SK-N-SH treated with all-trans-retinoic acid at 6 μM for 48 hours (cell line): Measurements from ENCODE around the gene NTM.

Experiments
- ARNTL ChIP-seq: fragments of 450-650 bp; formaldehyde crosslinking; IDR thresholded peaks from 2 replicates; pipeline ENCODE4 v1.5.0; 2020; ENCODE audit warnings: low read depth, mild to moderate bottlenecking, moderate library complexity, borderline replicate concordance
- BACH2 ChIP-seq: fragments of 250-450 bp; sonication (Bioruptor Pico); IDR thresholded peaks from 2 replicates; pipeline ENCODE4 v1.9.0; 2021; ENCODE audit warnings: mild to moderate bottlenecking, borderline replicate concordance
- CREB5 ChIP-seq: fragments of 250-450 bp; sonication (Bioruptor Pico); IDR thresholded peaks from 2 replicates; pipeline ENCODE4 v1.5.1; 2020; ENCODE audit warnings: low read depth, mild to moderate bottlenecking, moderate library complexity
- CSRNP3 ChIP-seq: fragments of 250-450 bp; sonication (Bioruptor Pico); IDR thresholded peaks from 2 replicates; pipeline ENCODE4 v1.5.1; 2021; ENCODE audit warnings: mild to moderate bottlenecking, moderate library complexity
- GLIS3 ChIP-seq: fragments of 250-450 bp; sonication (Bioruptor Pico); IDR thresholded peaks from 2 replicates; pipeline ENCODE4 v1.5.0; 2020; ENCODE audit warnings: mild to moderate bottlenecking, moderate library complexity
- PATZ1 ChIP-seq: fragments of 250-450 bp; sonication (Bioruptor Pico); IDR thresholded peaks from 2 replicates; pipeline ENCODE4 v1.8.0; 2020; ENCODE audit warnings: mild to moderate bottlenecking, moderate library complexity, borderline replicate concordance
- POU6F1 ChIP-seq: fragments of 250-450 bp; sonication (Bioruptor Pico); IDR thresholded peaks from 2 replicates; pipeline ENCODE4 v1.8.0; 2021; ENCODE audit warnings: low read depth, mild to moderate bottlenecking, moderate library complexity, borderline replicate concordance
- PPARA ChIP-seq: fragments of 250-450 bp; sonication (Bioruptor Pico); IDR thresholded peaks from 2 replicates; pipeline ENCODE4 v1.5.0; 2020; ENCODE audit warnings: mild to moderate bottlenecking, borderline replicate concordance
- RARB ChIP-seq: fragments of 250-450 bp; sonication (Bioruptor Pico); IDR thresholded peaks from 2 replicates; pipeline ENCODE4 v1.8.0; 2021; ENCODE audit warnings: mild to moderate bottlenecking, moderate library complexity
- ZFP3 ChIP-seq: fragments of 250-450 bp; sonication (Bioruptor Pico); IDR thresholded peaks from 2 replicates; pipeline ENCODE4 v1.5.0; 2020; ENCODE audit warnings: mild to moderate bottlenecking, moderate library complexity

- TF ChIP-seq RARB: no peak
- no peak for TF ChIP-seq POU6F1 (CRISPR knock-in tag)
- no peak for TF ChIP-seq CSRNP3 (CRISPR knock-in tag)
- TF ChIP-seq ARNTL (CRISPR knock-in tag): no peak
- TF ChIP-seq GLIS3: no peak
- TF ChIP-seq PATZ1 (CRISPR knock-in tag): no peak
- TF ChIP-seq ZFP3: no peak
- no peak for TF ChIP-seq BACH2 (CRISPR knock-in tag)
- no peak for TF ChIP-seq PPARA
- no peak for TF ChIP-seq CREB5 (CRISPR knock-in tag)
These were observed 214.6 kb downstream of the NTM start for GRCh38 chr11:131584785-131585592.
